Putamen (tissue), 1 donor: ENCODE measurements around the gene TNFAIP8.

ENCODE experiments used
- DNase-seq: peaks from one replicate; pipeline ENCODE4 v3.0.0-alpha.2; 2016; ENCODE audit warnings: low spot score

TNFAIP8 gene

GRCh38 chr5:119347991-119348390 is 7.8 kb upstream of the TNFAIP8 start:
- no peak for DNase-seq

- DNase-seq = no peak
Measured at GRCh38 chr5:119353213-119353612, 2.6 kb upstream of the TNFAIP8 start.

GRCh38 chr5:119353686-119354366 is 2.0 kb upstream of the TNFAIP8 start:
- DNase-seq = no peak

GRCh38 chr5:119354537-119355243 is 1.1 kb upstream of the TNFAIP8 start:
- DNase-seq = no peak

GRCh38 chr5:119355244-119355638 is 578 bp upstream of the TNFAIP8 start:
- DNase-seq = no peak

- DNase-seq = no peak
Measured at GRCh38 chr5:119356612-119357188, 881 bp downstream of the TNFAIP8 start.

GRCh38 chr5:119357270-119357669 is 1.5 kb downstream of the TNFAIP8 start:
- no peak for DNase-seq

GRCh38 chr5:119357808-119358529 is 2.1 kb downstream of the TNFAIP8 start:
- no peak for DNase-seq

- DNase-seq = no peak
Measured at GRCh38 chr5:119358530-119358900, 2.7 kb downstream of the TNFAIP8 start.

- no peak for DNase-seq
Measured at GRCh38 chr5:119358901-119359603, 3.2 kb downstream of the TNFAIP8 start.

GRCh38 chr5:119359737-119360413 is 4.1 kb downstream of the TNFAIP8 start:
- no peak for DNase-seq

- peak; percentile 61 for DNase-seq
Measured at GRCh38 chr5:119360905-119361593, 5.2 kb downstream of the TNFAIP8 start.

GRCh38 chr5:119361594-119362125 is 5.8 kb downstream of the TNFAIP8 start:
- DNase-seq = no peak

GRCh38 chr5:119362714-119363113 is 6.9 kb downstream of the TNFAIP8 start:
- DNase-seq = no peak

GRCh38 chr5:119363271-119363670 is 7.5 kb downstream of the TNFAIP8 start:
- DNase-seq = no peak

- no peak for DNase-seq
Measured at GRCh38 chr5:119363936-119364335, 8.1 kb downstream of the TNFAIP8 start.

- no peak for DNase-seq
Measured at GRCh38 chr5:119365847-119366539, 10.2 kb downstream of the TNFAIP8 start.

- DNase-seq = no peak
Measured at GRCh38 chr5:119366540-119366881, 10.7 kb downstream of the TNFAIP8 start.

GRCh38 chr5:119367502-119368237 is 11.9 kb downstream of the TNFAIP8 start:
- DNase-seq = no peak
